Astrocyte (in vitro differentiated cells and primary cell): ENCODE data around the gene RPL12. TPM values are rescaled to one million over a fixed set of nuclear protein-coding genes. Genes with fewer than 3 reads are reported as not detected.

Source experiments
- DNase-seq: peaks from one replicate; pipeline ENCODE4 v3.0.0-alpha.2; 2010; ENCODE audit warnings: low read depth
- FAIRE-seq: peaks from 2 replicates; lab custom pipeline; 2011; peaks lifted over from hg19 to GRCh38; lab: Jason Lieb, UNC
- H2AFZ ChIP-seq: 2 replicates; pipeline ENCODE4 v1.6.0; 2012; ENCODE audit warnings: low read depth, low read length, inconsistent platforms
- H3K27ac ChIP-seq: 2 replicates; pipeline ENCODE4 v1.5.1; 2011; ENCODE audit warnings: low read depth, low read length, inconsistent platforms
- H3K27me3 ChIP-seq: 2 replicates; pipeline ENCODE4 v1.6.0; 2011; ENCODE audit warnings: low read length, inconsistent platforms; ENCODE audit not compliant: insufficient read depth
- H3K36me3 ChIP-seq: 2 replicates; pipeline ENCODE4 v1.5.1; 2011; ENCODE audit warnings: low read length, inconsistent platforms; ENCODE audit not compliant: insufficient read depth
- H3K4me1 ChIP-seq: 2 replicates; pipeline ENCODE4 v1.5.1; 2011; ENCODE audit warnings: low read length, inconsistent platforms; ENCODE audit not compliant: insufficient read depth
- H3K4me2 ChIP-seq: 2 replicates; pipeline ENCODE4 v1.6.0; 2012; ENCODE audit warnings: low read length, inconsistent platforms
- H3K4me3 ChIP-seq: 2 replicates; pipeline ENCODE4 v1.5.1; 2011; ENCODE audit warnings: low read depth, mild to moderate bottlenecking, low read length, inconsistent platforms; ENCODE audit not compliant: insufficient read depth
- H3K79me2 ChIP-seq: 2 replicates; pipeline ENCODE4 v1.6.0; 2012; ENCODE audit warnings: mild to moderate bottlenecking, low read length, inconsistent platforms; ENCODE audit not compliant: insufficient read depth
- H3K9ac ChIP-seq: 2 replicates; pipeline ENCODE4 v1.6.0; 2012; ENCODE audit warnings: mild to moderate bottlenecking, low read length, inconsistent platforms
- H3K9me3 ChIP-seq: 2 replicates; pipeline ENCODE4 v1.5.1; 2012; ENCODE audit warnings: low read depth, mild to moderate bottlenecking, low read length, inconsistent platforms; ENCODE audit not compliant: insufficient read depth
- H4K20me1 ChIP-seq: 2 replicates; pipeline ENCODE4 v1.6.0; 2012; ENCODE audit warnings: low read length, inconsistent platforms; ENCODE audit not compliant: insufficient read depth
- H3K27ac Mint-ChIP-seq: one replicate; pipeline ENCODE4 v1.8.0; 2021; ENCODE audit warnings: mild to moderate bottlenecking, mixed read lengths; ENCODE audit not compliant: unreplicated experiment
- H3K27me3 Mint-ChIP-seq: one replicate; pipeline ENCODE4 v1.8.0; 2021; ENCODE audit warnings: low read depth, mixed read lengths; ENCODE audit not compliant: unreplicated experiment
- H3K36me3 Mint-ChIP-seq: one replicate; pipeline ENCODE4 v1.8.0; 2021; ENCODE audit warnings: low read depth, mixed read lengths; ENCODE audit not compliant: unreplicated experiment
- H3K4me1 Mint-ChIP-seq: one replicate; pipeline ENCODE4 v1.8.0; 2021; ENCODE audit warnings: low read depth, mixed read lengths; ENCODE audit not compliant: unreplicated experiment
- H3K4me3 Mint-ChIP-seq: one replicate; pipeline ENCODE4 v1.8.0; 2021; ENCODE audit warnings: mild to moderate bottlenecking, moderate library complexity, mixed read lengths; ENCODE audit not compliant: unreplicated experiment
- H3K9me3 Mint-ChIP-seq: one replicate; pipeline ENCODE4 v1.8.0; 2021; ENCODE audit warnings: mild to moderate bottlenecking, mixed read lengths; ENCODE audit not compliant: unreplicated experiment
- EZH2 ChIP-seq: IDR thresholded peaks from 2 replicates; pipeline ENCODE4 v1.6.1; 2012; ENCODE audit warnings: mild to moderate bottlenecking, low read length, inconsistent platforms; ENCODE audit not compliant: insufficient read depth
- total RNA-seq: library from RNA; stranded (reverse); gene quantifications from 2 replicates; pipeline ENCODE4 v1.2.1, GENCODE V29; 2021
- TF ChIP-seq, protein P1 (sequence below): IDR thresholded peaks from 2 replicates; pipeline ENCODE4 v1.5.1; 2011; ENCODE audit warnings: low read depth, mild to moderate bottlenecking, inconsistent platforms, low read length, moderate library complexity; ENCODE audit not compliant: insufficient read depth

Gene RPL12
- total RNA-seq, 1 donor from 2014 or later, result 1,189 TPM

DNA sequence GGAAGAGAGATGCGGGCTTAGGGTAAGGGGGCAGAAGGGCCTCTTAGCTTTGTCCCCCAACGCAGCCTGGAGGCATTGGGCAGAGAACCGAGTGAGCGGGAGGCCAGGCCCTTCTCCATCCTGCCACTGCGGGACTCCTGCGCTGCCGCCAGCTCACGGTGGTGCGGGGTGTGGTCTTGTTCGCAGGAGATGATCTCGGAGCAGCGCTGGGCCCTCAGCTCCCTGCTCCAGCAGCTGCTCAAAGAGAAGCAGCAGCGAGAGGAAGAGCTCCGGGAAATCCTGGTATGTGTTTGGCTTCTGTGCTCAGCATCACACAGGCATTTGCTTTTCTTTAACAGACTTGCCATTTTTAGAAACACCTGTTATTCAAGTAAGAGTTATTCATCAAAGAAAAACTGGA lies 41.4 kb upstream of the RPL12 start:
- H3K9me3 Mint-ChIP-seq, result no peaks in the 10 kb centered on the region

DNA sequence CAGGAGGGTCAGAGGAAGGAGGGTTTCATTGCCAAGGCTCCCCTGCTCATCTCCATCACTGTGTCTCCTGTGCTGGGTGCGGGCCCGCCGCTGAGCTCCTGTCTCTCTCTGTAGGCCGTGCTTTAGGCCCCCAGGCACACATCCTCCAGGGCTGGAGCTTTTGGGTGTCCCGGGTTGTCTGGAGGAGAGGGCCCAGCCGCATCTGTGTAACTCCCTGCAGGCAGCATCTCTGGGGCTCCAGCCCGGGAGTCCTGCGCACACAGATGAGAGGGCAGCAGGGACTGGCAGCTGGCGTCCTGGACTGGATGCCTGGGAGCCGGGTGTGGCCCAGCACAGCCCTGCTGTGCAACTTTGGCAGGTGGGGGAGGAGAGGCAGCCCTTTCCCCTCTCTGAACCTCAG lies 40.3 kb upstream of the RPL12 start:
- Mint-ChIP-seq H3K4me3 (no peak overlapping the region), H3K4me1 (peaks cover 12% of the 10 kb centered on the region), H3K27ac (no peak overlapping the region), H3K36me3 (peaks cover 19% of the 10 kb centered on the region), H3K9me3 (no peaks in the 10 kb centered on the region), H3K27me3 (no peaks in the 10 kb centered on the region)
- no peak overlapping the region for H3K4me3 ChIP-seq
- H3K27ac ChIP-seq, result no peak overlapping the region
- peaks cover 26% of the 10 kb centered on the region for H4K20me1 ChIP-seq
- H3K36me3 ChIP-seq, result peaks cover 2% of the 10 kb centered on the region
- no peak overlapping the region for H3K4me2 ChIP-seq
- H3K79me2 ChIP-seq, result no peaks in the 10 kb centered on the region
- FAIRE-seq (no peak), DNase-seq (no peak)
- H2AFZ ChIP-seq, result no peak overlapping the region
- H3K9ac ChIP-seq, result no peak overlapping the region
- peaks cover 17% of the 10 kb centered on the region for H3K4me1 ChIP-seq
- H3K9me3 ChIP-seq, result no peaks in the 10 kb centered on the region
- no peaks in the 10 kb centered on the region for H3K27me3 ChIP-seq
- TF ChIP-seq EZH2, result no peak
- TF ChIP-seq, protein P1, sequence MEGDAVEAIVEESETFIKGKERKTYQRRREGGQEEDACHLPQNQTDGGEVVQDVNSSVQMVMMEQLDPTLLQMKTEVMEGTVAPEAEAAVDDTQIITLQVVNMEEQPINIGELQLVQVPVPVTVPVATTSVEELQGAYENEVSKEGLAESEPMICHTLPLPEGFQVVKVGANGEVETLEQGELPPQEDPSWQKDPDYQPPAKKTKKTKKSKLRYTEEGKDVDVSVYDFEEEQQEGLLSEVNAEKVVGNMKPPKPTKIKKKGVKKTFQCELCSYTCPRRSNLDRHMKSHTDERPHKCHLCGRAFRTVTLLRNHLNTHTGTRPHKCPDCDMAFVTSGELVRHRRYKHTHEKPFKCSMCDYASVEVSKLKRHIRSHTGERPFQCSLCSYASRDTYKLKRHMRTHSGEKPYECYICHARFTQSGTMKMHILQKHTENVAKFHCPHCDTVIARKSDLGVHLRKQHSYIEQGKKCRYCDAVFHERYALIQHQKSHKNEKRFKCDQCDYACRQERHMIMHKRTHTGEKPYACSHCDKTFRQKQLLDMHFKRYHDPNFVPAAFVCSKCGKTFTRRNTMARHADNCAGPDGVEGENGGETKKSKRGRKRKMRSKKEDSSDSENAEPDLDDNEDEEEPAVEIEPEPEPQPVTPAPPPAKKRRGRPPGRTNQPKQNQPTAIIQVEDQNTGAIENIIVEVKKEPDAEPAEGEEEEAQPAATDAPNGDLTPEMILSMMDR, result no peak

More for the DNA sequence above, 41.4 kb upstream of the RPL12 start:
- Histone ChIP-seq H3K27ac (no peak overlapping the region), H3K79me2 (no peaks in the 10 kb centered on the region), H3K9ac (no peak overlapping the region), H3K4me2 (no peak overlapping the region), H4K20me1 (peaks cover 27% of the 10 kb centered on the region), H3K9me3 (no peaks in the 10 kb centered on the region), H3K27me3 (no peaks in the 10 kb centered on the region), H3K36me3 (peaks cover 5% of the 10 kb centered on the region), H3K4me1 (peaks cover 17% of the 10 kb centered on the region), H3K4me3 (no peak overlapping the region), H2AFZ (no peak overlapping the region)
- no peak overlapping the region for H3K4me3 Mint-ChIP-seq
- peaks cover 12% of the 10 kb centered on the region for H3K4me1 Mint-ChIP-seq
- no peaks in the 10 kb centered on the region for H3K27me3 Mint-ChIP-seq
- FAIRE-seq, result peak; percentile 56
- H3K36me3 Mint-ChIP-seq, result peaks cover 20% of the 10 kb centered on the region
- DNase-seq, result no peak
- no peak for TF ChIP-seq EZH2
- TF ChIP-seq, protein P1, result no peak
- no peak overlapping the region for H3K27ac Mint-ChIP-seq

DNA sequence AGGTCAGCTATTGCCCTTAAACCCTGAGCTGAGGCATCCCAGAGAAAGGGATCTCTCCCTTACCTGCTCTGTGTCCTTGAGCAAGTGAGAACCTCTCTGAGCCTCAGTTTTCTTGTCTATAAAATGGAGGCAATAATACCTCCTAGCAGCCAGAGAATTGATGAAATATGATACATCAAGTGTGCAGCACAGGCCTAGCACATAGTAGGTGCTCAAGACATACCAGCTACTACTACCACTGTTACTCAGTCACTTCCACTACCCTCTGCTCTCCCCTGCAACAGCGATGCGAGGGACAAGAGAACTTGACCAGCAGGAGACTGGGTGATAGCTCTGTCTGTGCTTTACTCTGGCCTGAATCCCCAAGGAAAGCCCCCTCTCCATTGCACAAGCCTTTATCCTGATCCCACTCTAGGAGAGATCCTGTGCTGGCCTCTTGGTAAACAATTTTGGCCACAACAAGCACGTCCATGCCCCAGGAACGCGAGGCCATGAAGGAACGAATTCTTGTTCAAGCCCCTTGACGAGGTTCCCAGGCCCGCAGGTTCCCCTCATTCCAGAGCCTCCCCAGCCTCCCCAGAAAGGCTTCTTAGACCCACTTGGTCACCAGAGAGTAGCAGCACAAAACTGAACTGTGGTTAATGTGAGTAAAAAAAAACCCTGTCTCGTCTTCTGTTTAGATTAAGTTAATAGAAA lies 39.5 kb upstream of the RPL12 start:
- H3K36me3 Mint-ChIP-seq, result peaks cover 15% of the 10 kb centered on the region
- Histone ChIP-seq H3K27ac (no peak overlapping the region), H3K36me3 (peaks cover 2% of the 10 kb centered on the region), H3K4me3 (no peak overlapping the region), H3K4me2 (no peak overlapping the region), H2AFZ (no peak overlapping the region), H3K79me2 (no peaks in the 10 kb centered on the region), H3K27me3 (no peaks in the 10 kb centered on the region), H3K9me3 (no peaks in the 10 kb centered on the region), H4K20me1 (peaks cover 26% of the 10 kb centered on the region), H3K9ac (no peak overlapping the region), H3K4me1 (peaks cover 9% of the 10 kb centered on the region)
- H3K27ac Mint-ChIP-seq, result peak overlapping the region; percentile 62
- H3K4me1 Mint-ChIP-seq, result peaks cover 10% of the 10 kb centered on the region
- peak overlapping the region; percentile 20 for H3K4me3 Mint-ChIP-seq
- H3K9me3 Mint-ChIP-seq, result no peaks in the 10 kb centered on the region
- no peak for TF ChIP-seq EZH2
- TF ChIP-seq, protein P1, result no peak
- H3K27me3 Mint-ChIP-seq, result no peaks in the 10 kb centered on the region
- FAIRE-seq, result no peak
- no peak for DNase-seq
